HUES6 (cell line): ENCODE data around the gene RPTOR.
"Not testable (repeated sequence)": the region's sequence is repeated elsewhere in the genome, so short reads cannot be mapped to it uniquely, and the experiment has no call there.

Experiments
- H3K27ac ChIP-seq: 2 replicates; pipeline ENCODE4 v1.7.0; 2013; ENCODE audit warnings: low read depth, mild to moderate bottlenecking, low read length, inconsistent platforms
- H3K27me3 ChIP-seq: 2 replicates; pipeline ENCODE4 v1.6.1; 2013; ENCODE audit warnings: low read length; ENCODE audit not compliant: control insufficient read depth, insufficient read depth
- H3K36me3 ChIP-seq: 2 replicates; pipeline ENCODE4 v1.6.1; 2013; ENCODE audit warnings: low read length; ENCODE audit not compliant: control insufficient read depth, insufficient read depth
- H3K4me1 ChIP-seq: 2 replicates; pipeline ENCODE4 v1.6.1; 2013; ENCODE audit warnings: low read length; ENCODE audit not compliant: control insufficient read depth, insufficient read depth
- H3K4me3 ChIP-seq: 2 replicates; pipeline ENCODE4 v1.5.1; 2013; ENCODE audit warnings: low read depth, low read length
- H3K9ac ChIP-seq: one replicate; pipeline ENCODE4 v1.6.1; 2013; ENCODE audit warnings: mild to moderate bottlenecking, low read length
- H3K9me3 ChIP-seq: 2 replicates; pipeline ENCODE4 v1.6.1; 2013; ENCODE audit warnings: low read depth, low read length; ENCODE audit not compliant: control insufficient read depth, insufficient read depth

RPTOR gene

DNA sequence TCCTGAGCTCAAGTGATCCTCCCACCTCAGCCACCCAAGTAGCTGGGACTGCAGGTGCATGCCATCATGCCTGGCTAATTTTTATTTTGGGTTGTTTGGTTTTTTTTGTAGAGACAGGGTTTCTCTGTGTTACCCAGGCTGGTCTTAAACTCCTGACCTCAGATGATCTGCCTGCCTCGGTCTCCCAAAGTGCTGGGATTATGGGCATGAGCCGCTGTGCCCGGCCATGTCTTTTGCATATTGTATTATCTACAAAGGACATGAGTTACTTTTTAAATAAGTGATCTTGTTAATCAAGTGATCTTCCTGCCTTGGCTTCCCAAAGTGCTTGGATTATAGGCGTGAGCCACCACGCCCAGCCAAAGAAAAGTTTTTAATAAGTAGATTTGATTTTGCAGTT is 252.6 kb downstream of the RPTOR start:
- not testable (repeated sequence) for H3K27me3 ChIP-seq, H3K36me3 ChIP-seq, H3K9me3 ChIP-seq, H3K4me3 ChIP-seq, H3K4me1 ChIP-seq, H3K9ac ChIP-seq, H3K27ac ChIP-seq

- Histone ChIP-seq H3K27ac (no peak overlapping the region), H3K9ac (no peak overlapping the region), H3K36me3 (peaks cover 3% of the 10 kb centered on the region; the same call in 1 of the 2 replicates), H3K27me3 (no peaks in the 10 kb centered on the region), H3K9me3 (no peaks in the 10 kb centered on the region), H3K4me3 (no peak overlapping the region), H3K4me1 (no peaks in the 10 kb centered on the region; the same call in 1 of the 2 replicates)
Measured at GRCh38 chr17:80797741-80798594, 253.3 kb downstream of the RPTOR start.

GRCh38 chr17:80798595-80799537 is 254.2 kb downstream of the RPTOR start:
- no peaks in the 10 kb centered on the region; the same call in 1 of the 2 replicates for H3K4me1 ChIP-seq

DNA sequence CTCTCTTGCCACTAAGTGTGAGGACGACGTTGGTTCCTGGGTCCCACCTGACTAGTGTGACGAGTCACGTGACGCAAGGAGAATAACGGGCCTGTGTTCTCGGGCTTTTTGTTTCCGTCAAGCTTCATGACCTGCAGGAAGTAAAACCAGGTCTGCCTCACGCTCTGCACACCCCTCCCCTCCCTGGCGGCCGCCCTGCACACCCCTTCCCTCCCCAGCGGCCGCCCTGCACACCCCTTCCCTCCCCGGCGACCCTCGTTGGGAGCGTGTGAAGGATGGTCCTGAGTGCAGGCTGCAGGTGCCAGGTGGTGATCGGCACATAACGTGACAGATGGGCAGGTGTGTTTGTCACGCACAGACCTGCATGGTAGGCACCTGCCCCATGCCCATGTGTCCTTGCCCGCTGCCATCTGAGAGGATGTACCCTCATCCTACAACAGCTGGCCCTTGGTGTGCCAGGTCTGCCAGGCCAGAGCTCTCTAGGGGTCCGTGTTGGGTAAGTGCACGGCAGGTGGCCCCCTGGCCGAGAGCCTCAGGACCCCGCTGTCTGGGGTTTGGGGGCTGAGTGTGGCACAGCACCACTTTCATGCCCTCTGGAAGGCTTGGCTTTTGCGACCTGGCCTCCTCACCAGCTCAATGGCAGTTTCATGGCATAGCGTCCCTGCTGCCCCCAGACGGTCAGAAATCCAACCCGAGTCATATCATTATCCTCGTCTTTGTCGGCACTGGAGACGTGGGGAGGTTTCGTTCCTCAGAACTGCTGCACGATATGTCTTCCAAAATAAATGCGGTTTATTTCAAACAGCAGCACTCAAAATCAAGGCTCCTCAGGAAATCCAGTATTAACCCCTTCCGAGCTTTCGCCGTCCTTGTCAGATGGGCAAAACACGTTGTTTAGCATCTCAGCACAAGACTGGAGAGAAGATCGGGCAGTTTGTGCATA is 255.2 kb downstream of the RPTOR start:
- Histone ChIP-seq H3K9me3 (no peaks in the 10 kb centered on the region), H3K27me3 (no peaks in the 10 kb centered on the region), H3K36me3 (peaks cover 3% of the 10 kb centered on the region; the same call in 1 of the 2 replicates), H3K4me3 (no peak overlapping the region), H3K27ac (no peak overlapping the region), H3K4me1 (peaks cover 7% of the 10 kb centered on the region; the same call in 1 of the 2 replicates), H3K9ac (peak overlapping the region; percentile 4)

More at GRCh38 chr17:80798595-80799537, 254.2 kb downstream of the RPTOR start:
- Histone ChIP-seq H3K9ac (no peak overlapping the region), H3K27ac (no peak overlapping the region), H3K27me3 (no peaks in the 10 kb centered on the region), H3K4me3 (no peak overlapping the region), H3K9me3 (no peaks in the 10 kb centered on the region), H3K36me3 (peaks cover 3% of the 10 kb centered on the region; the same call in 1 of the 2 replicates)

DNA sequence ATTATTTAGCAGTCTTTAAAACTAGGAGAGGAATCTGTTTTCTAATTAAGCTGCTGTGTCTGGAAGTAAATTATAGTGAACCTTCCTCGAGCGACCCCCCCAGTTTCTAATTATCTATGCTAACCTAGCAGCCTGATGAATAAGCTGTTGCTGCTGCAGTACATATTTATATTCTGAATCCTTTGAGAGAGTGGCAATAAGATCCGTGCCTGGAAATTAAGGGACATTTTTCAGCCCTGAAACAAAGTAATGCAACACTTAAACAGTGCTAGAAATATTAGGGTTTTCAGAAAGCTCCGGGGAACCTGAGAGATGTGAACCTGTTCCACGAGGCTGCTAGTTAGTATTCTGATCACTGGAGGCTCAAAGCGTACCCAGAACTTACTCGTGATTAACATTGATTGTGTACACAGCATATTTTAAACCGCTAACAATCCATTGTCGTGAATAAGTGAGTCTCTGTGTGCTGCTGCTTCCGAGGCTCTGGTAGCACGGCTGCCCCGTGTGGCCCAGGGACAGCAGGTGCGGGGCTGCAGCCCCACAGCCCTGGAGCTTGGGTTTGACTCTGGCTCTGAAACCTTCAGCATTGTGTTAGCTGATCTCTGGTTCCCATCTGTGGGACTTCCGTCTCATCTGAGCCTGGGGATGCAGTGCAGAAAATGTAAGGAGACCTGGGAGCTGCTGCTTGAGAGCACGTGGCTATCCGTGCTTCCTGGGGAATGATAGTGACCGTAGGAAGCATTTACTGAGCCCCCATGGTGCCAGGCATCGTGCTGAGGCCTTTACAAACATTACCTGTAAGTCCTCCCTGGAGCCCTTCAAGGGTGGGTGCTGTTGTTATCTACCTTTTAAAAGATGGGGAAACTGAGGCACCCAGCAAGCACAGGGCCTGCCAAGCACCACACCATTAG is 256.1 kb downstream of the RPTOR start:
- Histone ChIP-seq H3K27ac (no peak overlapping the region), H3K4me1 (peaks cover 12% of the 10 kb centered on the region), H3K9ac (no peak overlapping the region), H3K36me3 (peaks cover 2% of the 10 kb centered on the region; the same call in 1 of the 2 replicates), H3K27me3 (no peaks in the 10 kb centered on the region), H3K9me3 (no peaks in the 10 kb centered on the region), H3K4me3 (no peak overlapping the region)

- peaks cover 9% of the 10 kb centered on the region for H3K9me3 ChIP-seq
- H3K27me3 ChIP-seq, result no peaks in the 10 kb centered on the region
- H3K27ac ChIP-seq, result no peak overlapping the region
- peaks cover 12% of the 10 kb centered on the region for H3K4me1 ChIP-seq
- no peak overlapping the region for H3K9ac ChIP-seq
- H3K36me3 ChIP-seq, result no peaks in the 10 kb centered on the region
- no peak overlapping the region for H3K4me3 ChIP-seq
Measured at GRCh38 chr17:80802626-80803450, 258.2 kb downstream of the RPTOR start.

- Histone ChIP-seq H3K36me3 (no peaks in the 10 kb centered on the region), H3K4me1 (peaks cover 12% of the 10 kb centered on the region), H3K27me3 (no peaks in the 10 kb centered on the region), H3K9me3 (peaks cover 9% of the 10 kb centered on the region), H3K4me3 (no peak overlapping the region), H3K9ac (no peak overlapping the region), H3K27ac (no peak overlapping the region)
Measured at GRCh38 chr17:80803451-80804428, 259.1 kb downstream of the RPTOR start.

- Histone ChIP-seq H3K9ac (no peak overlapping the region), H3K9me3 (peaks cover 9% of the 10 kb centered on the region), H3K4me1 (peaks cover 12% of the 10 kb centered on the region), H3K4me3 (no peak overlapping the region), H3K36me3 (no peaks in the 10 kb centered on the region), H3K27me3 (no peaks in the 10 kb centered on the region), H3K27ac (no peak overlapping the region)
Measured at GRCh38 chr17:80804466-80804865, 259.8 kb downstream of the RPTOR start.
